Kasumi-1 (cell line): ENCODE measurements around the gene TCF7L2.

Experiments used
- DNase-seq, 2 experiments: peaks; one replicate each; lab custom pipeline; 2025; lab: John Stamatoyannopoulos, UW

The TCF7L2 gene

DNA sequence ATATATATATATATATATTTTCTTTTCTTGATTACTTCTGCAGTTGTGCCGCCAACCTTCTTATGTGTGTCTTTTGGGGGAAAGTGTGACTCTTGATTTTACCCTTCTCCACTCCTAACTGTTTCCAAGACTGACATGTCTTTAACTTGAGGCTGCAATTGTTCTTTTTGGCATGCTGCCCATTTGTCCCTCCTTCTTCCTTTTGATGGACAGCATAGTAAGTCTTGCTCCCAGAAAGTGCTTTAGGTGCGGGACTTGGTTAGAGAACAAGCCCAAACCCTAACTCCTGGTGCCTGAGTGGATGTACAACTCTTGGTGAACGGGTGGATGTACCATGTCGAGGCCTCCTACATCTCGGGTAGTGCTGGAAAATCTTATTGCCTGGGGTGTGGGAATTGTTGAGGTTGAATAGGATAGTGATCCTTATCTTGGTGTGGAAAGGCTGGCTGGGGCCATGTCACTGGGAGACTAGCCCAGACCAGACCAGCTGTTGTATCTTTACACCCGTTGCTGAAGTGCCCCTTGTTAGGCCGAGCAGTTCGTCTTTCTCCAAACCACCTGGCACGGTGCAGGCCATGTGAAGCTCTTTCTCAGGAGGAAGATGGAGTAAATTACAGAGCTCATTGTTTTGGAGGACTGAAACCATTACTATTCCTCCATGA lies 16.3 kb downstream of the TCF7L2 start:
- DNase-seq = no peak

DNA sequence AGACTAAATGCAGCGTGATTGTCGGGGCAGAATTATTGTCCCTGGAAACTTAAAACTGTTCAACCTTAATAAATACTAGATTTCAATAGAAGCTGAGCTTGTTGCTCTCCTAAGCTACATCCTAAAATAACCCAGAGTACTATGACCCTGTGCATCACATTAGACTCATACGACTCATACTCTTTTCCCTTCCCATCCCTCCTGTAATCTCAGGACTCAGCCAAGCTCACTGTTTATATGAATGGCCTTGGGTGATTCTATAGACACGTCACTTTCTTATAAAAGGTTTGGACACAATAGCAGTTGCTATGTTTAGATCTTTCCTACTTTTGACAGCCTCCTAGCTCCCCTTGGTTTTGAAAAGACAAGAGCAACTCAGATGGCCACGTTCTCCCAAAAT lies 17.2 kb downstream of the TCF7L2 start:
- DNase-seq = no peak

- DNase-seq = no peak
Observed at GRCh38 chr10:112969131-112969530, 19.1 kb downstream of the TCF7L2 start.

GRCh38 chr10:112969542-112969941 lies 19.5 kb downstream of the TCF7L2 start:
- DNase-seq = no peak

- no peak for DNase-seq
Observed at GRCh38 chr10:112970021-112970420, 20.0 kb downstream of the TCF7L2 start.

DNA sequence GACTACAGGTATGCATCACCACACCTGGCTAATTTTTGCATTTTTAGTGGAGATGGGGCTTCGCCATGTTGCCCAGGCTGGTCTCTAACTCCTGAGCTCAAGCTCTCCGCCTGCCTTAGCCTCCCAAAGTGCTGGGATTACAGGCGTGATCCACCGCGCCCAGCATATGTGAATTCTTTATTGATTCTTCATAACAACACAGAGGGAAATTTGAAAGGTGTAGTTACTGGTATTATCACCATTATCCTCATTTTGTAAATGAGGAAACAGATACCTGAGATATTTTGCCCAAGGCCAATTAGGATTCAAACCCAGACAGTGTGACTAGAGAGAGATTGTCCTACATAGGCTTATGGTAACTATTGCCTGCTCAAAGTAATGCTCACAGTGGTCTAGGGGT lies 22.6 kb downstream of the TCF7L2 start:
- no peak for DNase-seq

DNA sequence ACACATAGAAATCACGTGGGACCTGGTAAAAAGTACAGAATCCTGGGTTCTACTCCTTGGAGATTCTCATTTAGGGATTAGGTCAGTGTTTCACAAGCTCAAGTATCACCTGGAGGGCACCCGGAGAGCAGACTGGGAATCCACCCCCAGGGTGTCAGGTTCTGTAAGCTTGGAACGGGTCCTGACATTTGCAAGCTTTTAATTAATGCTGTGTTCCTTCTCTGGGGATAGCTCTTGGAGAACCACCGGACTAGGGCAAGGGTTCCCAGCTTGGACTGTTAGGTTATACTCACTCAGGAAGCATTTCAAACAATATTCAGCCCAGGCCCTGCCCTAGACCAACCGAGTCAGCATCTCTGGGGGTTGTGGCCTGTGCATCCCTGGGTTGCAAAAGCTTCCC lies 23.0 kb downstream of the TCF7L2 start:
- DNase-seq = no peak

GRCh38 chr10:112973805-112974204 lies 23.8 kb downstream of the TCF7L2 start:
- DNase-seq = no peak

DNA sequence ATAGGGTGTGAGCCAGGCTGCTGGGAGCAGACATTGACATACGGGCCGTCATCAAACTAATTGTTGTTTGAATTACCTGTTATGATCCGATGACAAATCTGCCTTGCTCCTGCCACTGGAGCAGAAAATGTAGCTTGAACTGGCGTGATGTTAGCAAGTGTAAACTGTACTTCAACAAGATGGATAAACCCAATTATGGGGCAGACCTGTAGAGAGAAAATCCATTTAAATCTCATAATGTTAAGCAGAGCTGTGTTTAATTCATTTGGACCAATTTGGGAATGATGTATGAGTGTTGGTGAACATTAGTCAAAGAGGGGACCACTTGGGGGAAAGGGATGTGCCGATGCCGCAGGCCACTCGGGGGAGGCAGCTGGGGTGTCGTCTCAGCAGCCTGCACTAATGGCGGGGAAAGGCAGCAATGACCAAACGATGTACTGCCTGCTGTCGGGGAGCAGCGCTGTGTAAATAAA lies 27.4 kb downstream of the TCF7L2 start:
- no peak for DNase-seq

GRCh38 chr10:112979927-112980326 lies 29.9 kb downstream of the TCF7L2 start:
- no peak for DNase-seq

DNA sequence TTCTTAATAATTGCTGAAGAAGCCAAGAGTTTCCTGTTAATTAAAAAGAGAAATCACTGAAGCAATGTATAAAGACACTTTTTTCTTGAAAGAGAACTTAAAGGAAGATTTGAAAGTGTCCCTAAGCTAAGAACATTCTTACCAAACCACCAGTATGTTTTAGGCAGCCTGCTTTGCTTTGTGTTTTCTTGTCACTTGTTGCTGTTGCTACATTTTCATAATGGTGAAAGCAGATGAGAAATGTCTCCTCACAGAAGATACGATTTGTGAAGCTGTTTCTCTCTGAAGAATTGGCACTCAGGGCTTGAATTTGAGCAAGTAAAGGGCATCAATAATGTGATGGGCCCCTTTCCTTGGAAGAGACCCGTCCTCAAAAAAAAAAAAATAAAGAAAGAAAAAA lies 30.9 kb downstream of the TCF7L2 start:
- DNase-seq = no peak

GRCh38 chr10:112981553-112981952 lies 31.5 kb downstream of the TCF7L2 start:
- no peak for DNase-seq

- no peak for DNase-seq
Observed at GRCh38 chr10:112983444-112984056, 33.5 kb downstream of the TCF7L2 start.

GRCh38 chr10:112984756-112985155 lies 34.7 kb downstream of the TCF7L2 start:
- no peak for DNase-seq

DNA sequence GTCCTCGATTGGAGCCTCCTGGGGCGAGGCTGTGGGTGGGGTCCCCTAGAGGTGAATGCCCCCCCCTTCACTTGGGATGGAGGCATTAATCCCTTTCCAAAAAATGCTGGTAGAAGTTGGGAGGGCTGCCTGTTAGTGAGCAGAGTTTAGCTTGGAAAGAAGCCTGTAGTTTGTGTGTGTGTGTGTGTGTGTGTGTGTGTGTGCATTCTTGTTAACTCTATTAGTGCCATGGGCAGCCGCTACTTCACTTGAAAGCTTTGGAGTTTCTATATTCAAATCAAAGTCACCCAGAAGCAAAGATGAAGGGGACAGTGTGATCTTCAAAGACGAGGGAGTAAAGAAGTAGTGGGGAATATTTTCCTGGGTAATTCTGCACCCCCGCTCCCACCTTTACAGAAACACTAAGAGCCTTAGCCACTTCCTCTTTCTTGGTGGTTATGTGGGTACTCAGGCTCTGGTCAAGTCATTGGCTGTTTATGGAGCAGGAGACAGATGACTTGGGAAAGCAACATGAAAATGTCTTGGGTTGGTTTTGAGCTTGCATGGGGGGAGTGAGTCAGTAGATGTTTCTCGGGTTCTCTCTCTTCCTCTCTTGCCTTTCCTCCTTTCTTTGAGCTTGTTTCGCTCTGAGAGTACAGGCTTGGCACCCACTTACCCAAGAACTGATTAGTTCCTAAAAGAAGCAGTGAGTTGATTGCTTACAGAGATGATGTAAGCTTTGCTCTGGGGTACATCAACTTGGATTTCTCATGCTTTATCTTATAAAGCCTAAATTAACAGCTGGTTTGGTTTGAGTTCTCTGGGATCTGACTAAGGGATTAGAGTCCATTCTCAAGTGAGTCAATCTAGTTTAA lies 35.9 kb downstream of the TCF7L2 start:
- DNase-seq = peak; percentile 84 to 85

GRCh38 chr10:112986544-112987190 lies 36.6 kb downstream of the TCF7L2 start:
- DNase-seq = peak in 1 of 2 experiments; percentile 25

DNA sequence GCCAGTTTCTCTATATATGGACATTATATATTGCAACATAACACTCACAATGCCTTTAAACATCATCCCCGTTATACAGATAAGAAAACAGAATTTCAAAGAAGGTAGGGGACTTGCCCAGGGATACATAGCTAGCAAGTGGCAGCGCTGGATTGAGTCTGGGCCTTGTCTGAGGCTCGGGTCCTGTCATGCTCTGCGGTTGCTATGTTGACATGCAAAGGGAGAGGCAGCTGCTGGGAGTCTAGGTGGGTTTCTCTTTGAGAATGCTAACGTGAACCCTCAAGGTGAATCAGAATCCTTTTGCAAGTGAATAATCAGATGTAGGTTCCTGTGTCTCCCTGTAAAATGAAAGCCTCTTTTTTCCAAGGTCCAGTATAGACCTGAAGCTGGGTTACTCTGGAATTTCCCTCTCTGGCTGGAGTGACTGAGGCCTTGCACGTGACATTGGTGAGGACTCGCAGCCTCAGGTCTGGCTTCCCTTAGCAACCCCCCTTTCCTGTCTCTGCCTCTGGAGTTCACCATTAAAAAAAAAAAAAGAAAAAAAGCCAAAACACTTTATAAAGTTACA lies 38.9 kb downstream of the TCF7L2 start:
- DNase-seq = no peak

DNA sequence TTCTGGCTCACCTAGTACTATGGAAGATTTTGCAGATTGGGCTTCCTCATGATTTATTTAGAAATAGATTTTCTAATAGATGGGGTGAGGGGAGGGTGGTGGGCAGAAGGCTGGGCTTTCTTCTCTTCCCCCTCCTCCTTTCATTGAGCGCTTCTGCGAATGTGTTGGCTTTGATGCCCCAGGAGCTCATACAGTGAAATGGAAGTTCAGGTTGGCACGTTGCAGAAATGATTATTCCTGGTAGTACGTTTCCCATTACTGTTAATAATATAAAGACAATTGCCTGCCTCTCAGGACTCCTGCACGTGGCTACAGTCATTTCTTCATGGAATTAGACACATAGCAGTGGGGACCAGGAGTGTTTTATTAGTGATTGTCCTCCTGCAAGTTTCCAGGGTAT lies 39.8 kb downstream of the TCF7L2 start:
- DNase-seq = no peak

- no peak for DNase-seq
Observed at GRCh38 chr10:112990271-112990670, 40.2 kb downstream of the TCF7L2 start.

DNA sequence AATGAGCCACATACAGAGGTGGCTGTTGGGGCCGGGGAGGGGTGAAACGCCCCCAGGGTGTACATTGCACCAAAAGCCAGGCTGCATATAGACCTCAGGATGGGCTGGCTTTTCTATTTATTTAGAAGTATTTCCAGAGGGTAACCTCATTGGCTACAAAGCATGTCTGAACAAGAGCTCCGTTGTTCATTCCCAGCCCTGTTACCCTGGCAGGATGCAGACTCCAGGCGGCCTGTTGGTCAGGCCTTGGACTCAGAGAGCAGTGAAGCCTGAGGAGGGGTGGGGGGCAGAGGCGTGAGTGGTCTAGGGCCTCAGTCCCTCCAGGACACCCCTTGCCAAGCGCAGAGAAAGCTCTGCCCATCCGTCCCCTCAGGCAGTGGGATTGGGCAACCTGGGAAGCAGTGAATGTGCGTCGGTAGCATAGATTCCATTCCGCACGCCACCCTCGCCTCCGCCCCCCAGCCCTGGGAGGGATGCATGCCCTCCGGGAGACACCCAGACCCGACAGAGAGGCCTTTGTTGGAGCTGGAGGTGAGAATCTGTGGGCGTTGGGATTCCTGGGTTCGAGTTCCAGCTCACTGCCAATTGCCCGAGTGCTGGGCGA lies 41.9 kb downstream of the TCF7L2 start:
- no peak for DNase-seq

GRCh38 chr10:112996462-112996861 lies 46.4 kb downstream of the TCF7L2 start:
- no peak for DNase-seq

DNA sequence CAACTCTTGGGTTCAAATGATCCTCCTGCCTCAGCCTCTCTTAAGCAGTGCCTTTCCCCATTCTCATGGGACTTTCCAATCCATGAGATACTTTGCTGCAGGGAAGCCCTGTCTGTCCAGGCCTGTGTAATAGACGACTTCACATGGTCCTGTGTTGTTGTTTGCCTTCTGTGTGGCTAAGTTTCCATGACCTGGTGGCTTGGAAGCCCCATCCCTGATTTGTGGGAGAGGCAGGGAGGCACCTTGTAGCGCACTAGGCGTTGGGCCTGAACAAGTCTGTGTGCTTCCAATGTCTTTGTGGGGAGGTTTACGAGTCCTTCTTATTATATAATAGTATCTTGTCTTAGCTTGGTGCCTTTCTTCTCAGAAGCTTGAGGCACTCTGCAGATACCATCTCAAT lies 49.1 kb downstream of the TCF7L2 start:
- DNase-seq = no peak
